Mesenchymal stem cell (in vitro differentiated cells and primary cell): ENCODE data around the gene MAP7D3.
"Not testable (repeated sequence)": the region's sequence is repeated elsewhere in the genome, so short reads cannot be mapped to it uniquely, and the experiment has no call there.

ENCODE experiments used
- DNase-seq: peaks from one replicate; pipeline ENCODE4 v3.0.0-alpha.2; 2013
- H2AFZ ChIP-seq: one replicate; pipeline ENCODE4 v1.6.1; 2013; ENCODE audit warnings: low read depth, mild to moderate bottlenecking, control low read depth, inconsistent platforms, low read length, moderate library complexity
- H2AK5ac ChIP-seq: 2 replicates; pipeline ENCODE4 v1.6.1; 2013; ENCODE audit warnings: low read length, moderate library complexity, mild to moderate bottlenecking, inconsistent platforms; ENCODE audit not compliant: severe bottlenecking
- H2BK120ac ChIP-seq: one replicate; pipeline ENCODE4 v1.6.1; 2013; ENCODE audit warnings: low read depth, mild to moderate bottlenecking, inconsistent platforms, low read length, moderate library complexity
- H2BK12ac ChIP-seq, 2 experiments: one replicate each; pipeline ENCODE4 v1.6.1; 2013; ENCODE audit warnings: inconsistent platforms in 2 of 2, low read length in 2 of 2, mild to moderate bottlenecking in 2 of 2, moderate library complexity in 2 of 2, control low read depth in 1 of 2
- H2BK15ac ChIP-seq: one replicate; pipeline ENCODE4 v1.6.1; 2013; ENCODE audit warnings: mild to moderate bottlenecking, low read depth, inconsistent platforms; ENCODE audit not compliant: poor library complexity, severe bottlenecking
- H2BK5ac ChIP-seq: 2 replicates; pipeline ENCODE4 v1.6.1; 2013; ENCODE audit warnings: low read depth, mild to moderate bottlenecking, low read length, control low read depth, inconsistent platforms; ENCODE audit not compliant: poor library complexity, severe bottlenecking
- H3K14ac ChIP-seq, 2 experiments: one replicate each; pipeline ENCODE4 v1.6.1; 2013; ENCODE audit warnings: inconsistent platforms in 2 of 2, low read length in 2 of 2, control low read depth in 1 of 2, mild to moderate bottlenecking in 1 of 2, moderate library complexity in 1 of 2
- H3K18ac ChIP-seq, 2 experiments: one replicate each; pipeline ENCODE4 v1.6.1; 2013; ENCODE audit warnings: inconsistent platforms in 2 of 2, low read length in 2 of 2, control low read depth in 1 of 2, low read depth in 1 of 2, mild to moderate bottlenecking in 1 of 2
- H3K23ac ChIP-seq, 2 experiments: one replicate each; pipeline ENCODE4 v1.6.1; 2013; ENCODE audit warnings: inconsistent platforms in 2 of 2, low read length in 2 of 2, mild to moderate bottlenecking in 2 of 2, moderate library complexity in 2 of 2, control low read depth in 1 of 2
- H3K27ac ChIP-seq: 2 replicates; pipeline ENCODE4 v1.5.1; 2013; ENCODE audit warnings: mild to moderate bottlenecking, moderate library complexity, low read length, control low read depth, inconsistent platforms; ENCODE audit not compliant: poor library complexity, severe bottlenecking
- H3K27me3 ChIP-seq, 2 experiments: 2 replicates each; pipeline versions ENCODE4 v1.6.1 to v1.7.0; 2013; ENCODE audit warnings: low read length in 2 of 2, mild to moderate bottlenecking in 2 of 2, moderate library complexity in 2 of 2, control low read depth in 1 of 2, inconsistent platforms in 1 of 2; ENCODE audit not compliant: control insufficient read depth in 1 of 2, insufficient read depth in 1 of 2
- H3K36me3 ChIP-seq, 2 experiments: 2 replicates each; pipeline versions ENCODE4 v1.6.1 to v1.7.0; 2013; ENCODE audit warnings: low read length in 2 of 2, control low read depth in 1 of 2, inconsistent platforms in 1 of 2, low read depth in 1 of 2, mild to moderate bottlenecking in 1 of 2; ENCODE audit not compliant: insufficient read depth in 2 of 2, control insufficient read depth in 1 of 2
- H3K4ac ChIP-seq, 2 experiments: one replicate each; pipeline ENCODE4 v1.6.1; 2013; ENCODE audit warnings: inconsistent platforms in 2 of 2, low read length in 2 of 2, mild to moderate bottlenecking in 2 of 2, moderate library complexity in 2 of 2, control low read depth in 1 of 2, low read depth in 1 of 2
- H3K4me1 ChIP-seq: 2 replicates; pipeline ENCODE4 v1.6.1; 2013; ENCODE audit warnings: low read depth, low read length, control low read depth; ENCODE audit not compliant: control insufficient read depth, insufficient read depth
- H3K4me2 ChIP-seq: 2 replicates; pipeline ENCODE4 v1.6.1; 2013; ENCODE audit warnings: low read length, mild to moderate bottlenecking, inconsistent platforms; ENCODE audit not compliant: poor library complexity, severe bottlenecking
- H3K4me3 ChIP-seq, 2 experiments: 2 replicates each; pipeline versions ENCODE4 v1.5.1 to v1.7.0; 2013; ENCODE audit warnings: low read length in 2 of 2, mild to moderate bottlenecking in 2 of 2, control low read depth in 1 of 2, low read depth in 1 of 2; ENCODE audit not compliant: insufficient read depth in 1 of 2
- H3K79me1 ChIP-seq: replicated peaks from 2 replicates; pipeline ENCODE4 v1.6.1; 2013; ENCODE audit warnings: mild to moderate bottlenecking, control low read depth, low read length, inconsistent platforms; ENCODE audit not compliant: poor library complexity, severe bottlenecking
- H3K9ac ChIP-seq: 2 replicates; pipeline ENCODE4 v1.7.0; 2013; ENCODE audit warnings: mild to moderate bottlenecking, low read length, moderate library complexity
- H3K9me3 ChIP-seq: 2 replicates; pipeline ENCODE4 v1.7.0; 2013; ENCODE audit warnings: mild to moderate bottlenecking, low read length; ENCODE audit not compliant: control insufficient read depth
- H4K8ac ChIP-seq: one replicate; pipeline ENCODE4 v1.6.1; 2013; ENCODE audit warnings: inconsistent platforms, mild to moderate bottlenecking, low read length, moderate library complexity
- H4K91ac ChIP-seq: one replicate; pipeline ENCODE4 v1.6.1; 2013; ENCODE audit warnings: mild to moderate bottlenecking, low read length, inconsistent platforms
- WGBS: methylation state at CpG from one replicate; pipeline ENCODE4 v1.1.7; 2013; ENCODE audit warnings: mixed read lengths; 5-methylcytosine and 5-hydroxymethylcytosine counted together

Gene MAP7D3

GRCh38 chrX:136292656-136293055 is 41.5 kb upstream of the MAP7D3 start:
- Histone ChIP-seq H2BK5ac (no peak overlapping the region), H2BK15ac (no peak overlapping the region), H3K14ac (no peak overlapping the region), H3K4me3 (no peak overlapping the region), H3K9me3 (no peaks in the 10 kb centered on the region), H3K4ac (no peak overlapping the region), H3K4me2 (no peak overlapping the region), H2AFZ (no peak overlapping the region), H3K27me3 (peaks cover 3 to 10% of the 10 kb centered on the region in 2 experiments), H3K23ac (no peak overlapping the region), H3K9ac (no peak overlapping the region), H3K27ac (no peak overlapping the region), H2BK12ac (no peak overlapping the region), H4K91ac (no peak overlapping the region), H4K8ac (no peak overlapping the region), H3K36me3 (no peaks in the 10 kb centered on the region), H3K79me1 (no peaks in the 10 kb centered on the region), H3K18ac (no peak overlapping the region), H3K4me1 (no peaks in the 10 kb centered on the region), H2BK120ac (no peak overlapping the region), H2AK5ac (no peak overlapping the region)
- DNase-seq: no peak
- 63% methylated on average over 2 of the region's 2 CpGs for WGBS

GRCh38 chrX:136291824-136292223 is 40.6 kb upstream of the MAP7D3 start:
- Histone ChIP-seq H3K36me3 (no peaks in the 10 kb centered on the region), H2BK15ac (no peak overlapping the region), H3K14ac (no peak overlapping the region), H3K18ac (no peak overlapping the region), H4K91ac (no peak overlapping the region), H2BK120ac (no peak overlapping the region), H2BK12ac (no peak overlapping the region), H3K79me1 (no peaks in the 10 kb centered on the region), H3K27ac (no peak overlapping the region), H3K4me2 (no peak overlapping the region), H3K23ac (no peak overlapping the region), H3K4me1 (no peaks in the 10 kb centered on the region), H3K4me3 (no peak overlapping the region), H2AK5ac (no peak overlapping the region), H3K9me3 (no peaks in the 10 kb centered on the region), H3K27me3 (peaks cover 3 to 10% of the 10 kb centered on the region in 2 experiments), H2AFZ (no peak overlapping the region), H2BK5ac (no peak overlapping the region), H3K4ac (no peak overlapping the region), H4K8ac (no peak overlapping the region), H3K9ac (no peak overlapping the region)
- WGBS: 90% methylated on average over 1 of the region's 2 CpGs
- DNase-seq: no peak

GRCh38 chrX:136286375-136286774 is 35.2 kb upstream of the MAP7D3 start:
- H3K4ac ChIP-seq, H2BK120ac ChIP-seq, H4K8ac ChIP-seq, H3K36me3 ChIP-seq, H2BK5ac ChIP-seq, H2BK12ac ChIP-seq, H3K18ac ChIP-seq, H3K23ac ChIP-seq, H3K14ac ChIP-seq, H3K4me2 ChIP-seq, H3K4me1 ChIP-seq, H3K79me1 ChIP-seq, H3K4me3 ChIP-seq, H2BK15ac ChIP-seq, DNase-seq, H2AFZ ChIP-seq, H3K9ac ChIP-seq, H3K27ac ChIP-seq, H3K9me3 ChIP-seq, H4K91ac ChIP-seq, H2AK5ac ChIP-seq: not testable (repeated sequence)
- H3K27me3 ChIP-seq: peaks cover 0 to 11% of the 10 kb centered on the region in 2 experiments
- WGBS: 93% methylated on average over 5 of the region's 5 CpGs

- H3K14ac ChIP-seq: no peak overlapping the region
- no peak overlapping the region for H3K23ac ChIP-seq
- H4K8ac ChIP-seq: no peak overlapping the region
- no peaks in the 10 kb centered on the region for H3K4me1 ChIP-seq
- H2BK5ac ChIP-seq: no peak overlapping the region
- H3K27me3 ChIP-seq: peaks cover 0 to 22% of the 10 kb centered on the region in 2 experiments
- no peak overlapping the region for H3K4me3 ChIP-seq
- H3K9me3 ChIP-seq: no peaks in the 10 kb centered on the region
- H3K18ac ChIP-seq: no peak overlapping the region
- no peak overlapping the region for H2BK12ac ChIP-seq
- no peak overlapping the region for H3K27ac ChIP-seq
- H3K36me3 ChIP-seq: no peaks in the 10 kb centered on the region
- no peak overlapping the region for H4K91ac ChIP-seq
- H2BK120ac ChIP-seq: no peak overlapping the region
- no peak overlapping the region for H3K9ac ChIP-seq
- H3K4me2 ChIP-seq: no peak overlapping the region
- H2AFZ ChIP-seq: no peak overlapping the region
- no peak overlapping the region for H3K4ac ChIP-seq
- H2AK5ac ChIP-seq: no peak overlapping the region
- 58% methylated on average over 4 of the region's 4 CpGs for WGBS
- no peak for DNase-seq
- H2BK15ac ChIP-seq: no peak overlapping the region
- H3K79me1 ChIP-seq: no peaks in the 10 kb centered on the region
Observed at GRCh38 chrX:136275553-136275952, 24.4 kb upstream of the MAP7D3 start.
